SK-N-SH treated with all-trans-retinoic acid at 6 μM for 48 hours (cell line): ENCODE measurements around the gene EMSY.

Source experiments
- ATAC-seq: fragments of 200-7000 bp; cut with Tn5 transposase; 3 replicates; pipeline ENCODE4 v1.9.1; 2020; ENCODE audit warnings: mild to moderate bottlenecking, moderate library complexity
- ARNTL ChIP-seq: fragments of 450-650 bp; formaldehyde crosslinking; IDR thresholded peaks from 2 replicates; pipeline ENCODE4 v1.5.0; 2020; ENCODE audit warnings: low read depth, mild to moderate bottlenecking, moderate library complexity, borderline replicate concordance
- BACH2 ChIP-seq: fragments of 250-450 bp; sonication (Bioruptor Pico); IDR thresholded peaks from 2 replicates; pipeline ENCODE4 v1.9.0; 2021; ENCODE audit warnings: mild to moderate bottlenecking, borderline replicate concordance
- CSDC2 ChIP-seq: fragments of 250-450 bp; sonication (Bioruptor Pico); IDR thresholded peaks from 2 replicates; pipeline ENCODE4 v1.5.0; 2020; ENCODE audit warnings: mild to moderate bottlenecking, moderate library complexity
- ESRRG ChIP-seq: fragments of 250-450 bp; sonication (Bioruptor Pico); IDR thresholded peaks from 2 replicates; pipeline ENCODE4 v1.6.1; 2021; ENCODE audit warnings: mild to moderate bottlenecking
- GLIS3 ChIP-seq: fragments of 250-450 bp; sonication (Bioruptor Pico); IDR thresholded peaks from 2 replicates; pipeline ENCODE4 v1.5.0; 2020; ENCODE audit warnings: mild to moderate bottlenecking, moderate library complexity
- ISL1 ChIP-seq: fragments of 250-450 bp; sonication (Bioruptor Pico); IDR thresholded peaks from 2 replicates; pipeline ENCODE4 v2.1.2; 2022; ENCODE audit warnings: mild to moderate bottlenecking, moderate library complexity
- OSR1 ChIP-seq: fragments of 250-450 bp; sonication (Bioruptor Pico); IDR thresholded peaks from 2 replicates; pipeline ENCODE4 v1.8.0; 2022; ENCODE audit warnings: moderate library complexity, mild to moderate bottlenecking, inconsistent platforms
- POU6F1 ChIP-seq: fragments of 250-450 bp; sonication (Bioruptor Pico); IDR thresholded peaks from 2 replicates; pipeline ENCODE4 v1.8.0; 2021; ENCODE audit warnings: low read depth, mild to moderate bottlenecking, moderate library complexity, borderline replicate concordance
- PPARA ChIP-seq: fragments of 250-450 bp; sonication (Bioruptor Pico); IDR thresholded peaks from 2 replicates; pipeline ENCODE4 v1.5.0; 2020; ENCODE audit warnings: mild to moderate bottlenecking, borderline replicate concordance
- RARB ChIP-seq: fragments of 250-450 bp; sonication (Bioruptor Pico); IDR thresholded peaks from 2 replicates; pipeline ENCODE4 v1.8.0; 2021; ENCODE audit warnings: mild to moderate bottlenecking, moderate library complexity
- SNAI2 ChIP-seq: fragments of 250-450 bp; sonication (Bioruptor Pico); IDR thresholded peaks from 2 replicates; pipeline ENCODE4 v1.5.0; 2020; ENCODE audit warnings: mild to moderate bottlenecking, moderate library complexity
- TCF4 ChIP-seq: fragments of 250-450 bp; sonication (Bioruptor Pico); IDR thresholded peaks from 2 replicates; pipeline ENCODE4 v1.8.0; 2021; ENCODE audit warnings: mild to moderate bottlenecking, moderate library complexity, borderline replicate concordance
- TOX ChIP-seq: fragments of 250-450 bp; sonication (Bioruptor Pico); IDR thresholded peaks from 2 replicates; pipeline ENCODE4 v1.8.0; 2021; ENCODE audit warnings: mild to moderate bottlenecking, moderate library complexity, borderline replicate concordance
- TSHZ2 ChIP-seq: fragments of 250-450 bp; sonication (Bioruptor Pico); IDR thresholded peaks from 2 replicates; pipeline ENCODE4 v1.5.0; 2020; ENCODE audit warnings: mild to moderate bottlenecking, moderate library complexity
- ZC3H10 ChIP-seq: fragments of 250-450 bp; sonication (Bioruptor Pico); IDR thresholded peaks from 2 replicates; pipeline ENCODE4 v1.5.1; 2021; ENCODE audit warnings: mild to moderate bottlenecking, moderate library complexity
- ZFP3 ChIP-seq: fragments of 250-450 bp; sonication (Bioruptor Pico); IDR thresholded peaks from 2 replicates; pipeline ENCODE4 v1.5.0; 2020; ENCODE audit warnings: mild to moderate bottlenecking, moderate library complexity
- ZFP30 ChIP-seq: fragments of 450-650 bp; formaldehyde crosslinking; IDR thresholded peaks from 2 replicates; pipeline ENCODE4 v1.5.0; 2022; ENCODE audit warnings: mild to moderate bottlenecking, moderate library complexity
- ZNF565 ChIP-seq: fragments of 450-650 bp; formaldehyde crosslinking; conservative IDR thresholded peaks from 2 replicates; pipeline ENCODE4 v1.5.0; 2020; ENCODE audit warnings: low read depth, mild to moderate bottlenecking, moderate library complexity
- ZNF70 ChIP-seq: fragments of 450-650 bp; formaldehyde crosslinking; IDR thresholded peaks from 2 replicates; pipeline ENCODE4 v1.5.0; 2020; ENCODE audit warnings: mild to moderate bottlenecking, moderate library complexity
- ZNF8 ChIP-seq: fragments of 450-650 bp; formaldehyde crosslinking; IDR thresholded peaks from 2 replicates; pipeline ENCODE4 v1.5.0; 2020; ENCODE audit warnings: mild to moderate bottlenecking, moderate library complexity
- TF ChIP-seq, protein P1 (sequence below): fragments of 250-450 bp; sonication (Bioruptor Pico); IDR thresholded peaks from 2 replicates; pipeline ENCODE4 v1.8.0; 2020; ENCODE audit warnings: mild to moderate bottlenecking, moderate library complexity, borderline replicate concordance
- TF ChIP-seq, protein P2 (sequence below): fragments of 250-450 bp; sonication (Bioruptor Pico); IDR thresholded peaks from 2 replicates; pipeline ENCODE4 v1.5.1; 2021; ENCODE audit warnings: mild to moderate bottlenecking, moderate library complexity

The EMSY gene

DNA sequence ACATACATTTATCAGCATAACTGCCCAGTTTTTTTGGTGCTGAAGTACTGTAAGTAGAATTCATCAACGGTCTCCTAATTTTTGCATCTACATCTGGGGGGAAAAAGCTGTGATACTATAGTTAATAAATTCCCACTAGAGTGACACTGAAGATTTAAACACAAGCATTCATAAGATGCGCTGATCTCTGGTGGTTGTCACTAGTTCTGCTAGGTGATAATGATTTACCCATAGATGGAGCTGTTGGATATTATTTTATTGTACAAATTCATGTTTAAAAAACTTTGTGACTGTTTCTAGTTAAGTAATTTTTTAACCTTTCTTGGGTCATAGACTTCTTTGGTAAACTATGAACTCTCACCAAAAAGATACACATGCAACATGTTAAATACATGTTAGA is 106.6 kb downstream of the EMSY start:
- 0 out of 3 replicates have a peak, but pooled peaks have one; percentile 41 for ATAC-seq

GRCh38 chr11:76552987-76553386 is 108.2 kb downstream of the EMSY start:
- no peak for ATAC-seq
- TF ChIP-seq SNAI2 (CRISPR knock-in tag) (no peak), ZNF70 (CRISPR knock-in tag) (no peak), ZNF565 (CRISPR knock-in tag) (no peak), PPARA (CRISPR knock-in tag) (no peak)

More for the DNA sequence above, 106.6 kb downstream of the EMSY start:
- TF ChIP-seq, protein P1, sequence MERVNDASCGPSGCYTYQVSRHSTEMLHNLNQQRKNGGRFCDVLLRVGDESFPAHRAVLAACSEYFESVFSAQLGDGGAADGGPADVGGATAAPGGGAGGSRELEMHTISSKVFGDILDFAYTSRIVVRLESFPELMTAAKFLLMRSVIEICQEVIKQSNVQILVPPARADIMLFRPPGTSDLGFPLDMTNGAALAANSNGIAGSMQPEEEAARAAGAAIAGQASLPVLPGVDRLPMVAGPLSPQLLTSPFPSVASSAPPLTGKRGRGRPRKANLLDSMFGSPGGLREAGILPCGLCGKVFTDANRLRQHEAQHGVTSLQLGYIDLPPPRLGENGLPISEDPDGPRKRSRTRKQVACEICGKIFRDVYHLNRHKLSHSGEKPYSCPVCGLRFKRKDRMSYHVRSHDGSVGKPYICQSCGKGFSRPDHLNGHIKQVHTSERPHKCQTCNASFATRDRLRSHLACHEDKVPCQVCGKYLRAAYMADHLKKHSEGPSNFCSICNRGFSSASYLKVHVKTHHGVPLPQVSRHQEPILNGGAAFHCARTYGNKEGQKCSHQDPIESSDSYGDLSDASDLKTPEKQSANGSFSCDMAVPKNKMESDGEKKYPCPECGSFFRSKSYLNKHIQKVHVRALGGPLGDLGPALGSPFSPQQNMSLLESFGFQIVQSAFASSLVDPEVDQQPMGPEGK (CRISPR knock-in tag): no peak
- TF ChIP-seq, protein P2, sequence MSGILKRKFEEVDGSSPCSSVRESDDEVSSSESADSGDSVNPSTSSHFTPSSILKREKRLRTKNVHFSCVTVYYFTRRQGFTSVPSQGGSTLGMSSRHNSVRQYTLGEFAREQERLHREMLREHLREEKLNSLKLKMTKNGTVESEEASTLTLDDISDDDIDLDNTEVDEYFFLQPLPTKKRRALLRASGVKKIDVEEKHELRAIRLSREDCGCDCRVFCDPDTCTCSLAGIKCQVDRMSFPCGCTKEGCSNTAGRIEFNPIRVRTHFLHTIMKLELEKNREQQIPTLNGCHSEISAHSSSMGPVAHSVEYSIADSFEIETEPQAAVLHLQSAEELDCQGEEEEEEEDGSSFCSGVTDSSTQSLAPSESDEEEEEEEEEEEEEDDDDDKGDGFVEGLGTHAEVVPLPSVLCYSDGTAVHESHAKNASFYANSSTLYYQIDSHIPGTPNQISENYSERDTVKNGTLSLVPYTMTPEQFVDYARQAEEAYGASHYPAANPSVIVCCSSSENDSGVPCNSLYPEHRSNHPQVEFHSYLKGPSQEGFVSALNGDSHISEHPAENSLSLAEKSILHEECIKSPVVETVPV: no peak
- TF ChIP-seq TOX (CRISPR knock-in tag): no peak
- TF ChIP-seq TSHZ2 (CRISPR knock-in tag): no peak
- no peak for TF ChIP-seq ARNTL
- no peak for TF ChIP-seq POU6F1 (CRISPR knock-in tag)
- no peak for TF ChIP-seq CSDC2 (CRISPR knock-in tag)
- no peak for TF ChIP-seq OSR1 (CRISPR knock-in tag)
- TF ChIP-seq ZNF8 (CRISPR knock-in tag): no peak
- no peak for TF ChIP-seq TCF4
- no peak for TF ChIP-seq RARB (CRISPR knock-in tag)

GRCh38 chr11:76553554-76554476 is 109.0 kb downstream of the EMSY start:
- no peak for TF ChIP-seq ZNF8 (CRISPR knock-in tag)
- TF ChIP-seq CSDC2 (CRISPR knock-in tag): no peak
- TF ChIP-seq, protein P2: no peak
- no peak for TF ChIP-seq ISL1
- TF ChIP-seq TSHZ2 (CRISPR knock-in tag): no peak
- no peak for TF ChIP-seq ZFP30
- no peak for TF ChIP-seq ZNF565 (CRISPR knock-in tag)
- TF ChIP-seq SNAI2 (CRISPR knock-in tag): no peak
- TF ChIP-seq RARB (CRISPR knock-in tag): no peak
- TF ChIP-seq BACH2 (CRISPR knock-in tag): no peak
- TF ChIP-seq ESRRG (CRISPR knock-in tag): no peak
- TF ChIP-seq PPARA (CRISPR knock-in tag): no peak
- TF ChIP-seq ZFP3 (CRISPR knock-in tag): no peak
- no peak for TF ChIP-seq GLIS3 (CRISPR knock-in tag)
- no peak for TF ChIP-seq ZC3H10
- no peak for ATAC-seq
